HG03095 (cell line): ENCODE measurements around the gene CHST13.
"Not testable (repeated sequence)": the region's sequence is repeated elsewhere in the genome, so short reads cannot be mapped to it uniquely, and the experiment has no call there.

ENCODE experiments used
- ATAC-seq: cut with Tn5 transposase; IDR thresholded peaks from one replicate; pipeline ENCODE4 v1.9.1; 2021; ENCODE audit warnings: moderate library complexity; ENCODE audit not compliant: unreplicated experiment

CHST13 gene

GRCh38 chr3:126525091-126525852 is 1.3 kb downstream of the CHST13 start:
- no peak for ATAC-seq

- no peak for ATAC-seq
Measured at GRCh38 chr3:126525853-126526667, 2.1 kb downstream of the CHST13 start.

GRCh38 chr3:126526668-126527005 is 2.7 kb downstream of the CHST13 start:
- no peak for ATAC-seq

GRCh38 chr3:126527006-126527405 is 3.1 kb downstream of the CHST13 start:
- ATAC-seq: no peak

- no peak for ATAC-seq
Measured at GRCh38 chr3:126527455-126528211, 3.7 kb downstream of the CHST13 start.

GRCh38 chr3:126528419-126528799 is 4.5 kb downstream of the CHST13 start:
- ATAC-seq: no peak

GRCh38 chr3:126528800-126529541 is 5.0 kb downstream of the CHST13 start:
- ATAC-seq: no peak

- no peak for ATAC-seq
Measured at GRCh38 chr3:126529585-126530170, 5.7 kb downstream of the CHST13 start.

GRCh38 chr3:126530171-126531050 is 6.5 kb downstream of the CHST13 start:
- no peak for ATAC-seq

GRCh38 chr3:126531051-126531330 is 7.0 kb downstream of the CHST13 start:
- ATAC-seq: no peak

GRCh38 chr3:126533506-126533905 is 9.6 kb downstream of the CHST13 start:
- no peak for ATAC-seq

GRCh38 chr3:126534716-126535115 is 10.8 kb downstream of the CHST13 start:
- ATAC-seq: not testable (repeated sequence)

- no peak for ATAC-seq
Measured at GRCh38 chr3:126535636-126536035, 11.7 kb downstream of the CHST13 start.

- ATAC-seq: no peak
Measured at GRCh38 chr3:126536126-126536525, 12.2 kb downstream of the CHST13 start.

GRCh38 chr3:126537116-126537729 is 13.3 kb downstream of the CHST13 start:
- no peak for ATAC-seq

- ATAC-seq: no peak
Measured at GRCh38 chr3:126537730-126538281, 13.9 kb downstream of the CHST13 start.

- ATAC-seq: no peak
Measured at GRCh38 chr3:126538316-126538715, 14.4 kb downstream of the CHST13 start.

GRCh38 chr3:126538966-126539365 is 15.0 kb downstream of the CHST13 start:
- ATAC-seq: no peak
